ENCODE data around the gene CCDC57. TPM values are rescaled to one million over a fixed set of nuclear protein-coding genes. Genes with fewer than 3 reads are reported as not detected.

The CCDC57 gene
- total and polyA plus RNA-seq, 2 experiments from 2014 or later, result 10.6 to 15.3 TPM

DNA sequence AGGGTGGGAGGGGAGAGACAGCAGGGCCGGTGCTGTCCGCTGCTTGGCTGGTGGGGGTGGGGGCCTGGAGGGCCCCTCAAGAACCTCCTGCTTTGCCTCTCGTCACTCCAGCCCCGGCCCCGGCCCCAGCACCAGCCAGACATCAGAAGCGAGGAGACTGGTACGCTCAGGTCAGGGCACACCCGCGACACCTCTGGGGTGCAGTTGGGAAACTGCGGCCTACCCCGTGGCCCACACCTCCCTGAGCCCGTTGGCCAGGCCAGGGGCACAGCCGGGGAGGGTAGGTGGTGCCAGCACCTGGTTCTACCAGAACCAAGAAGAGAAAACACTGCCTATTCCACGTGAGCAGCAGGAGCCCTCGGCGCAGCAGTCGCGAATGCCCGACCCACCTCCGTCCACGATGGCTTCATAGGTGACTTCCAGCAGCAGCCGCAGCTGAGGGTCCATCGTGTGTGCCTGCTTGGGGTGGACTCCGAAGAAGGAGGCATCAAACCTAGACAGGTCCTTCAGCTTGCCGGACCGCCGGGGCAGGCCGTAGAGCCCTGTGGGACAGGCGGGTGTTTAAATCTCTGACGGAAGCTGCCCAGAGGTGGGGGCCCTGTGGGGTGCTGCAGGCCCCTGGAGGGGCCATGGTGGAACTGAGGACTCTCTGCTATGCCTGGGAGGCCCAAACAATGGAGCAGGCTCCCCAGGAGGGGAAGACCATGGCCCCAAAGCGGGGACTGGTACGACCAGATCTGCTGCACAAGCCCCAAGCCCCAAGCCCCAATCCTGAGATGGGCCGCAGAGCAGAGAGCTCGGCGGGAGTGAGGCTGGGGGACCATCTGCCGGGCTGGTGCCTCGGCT is 117.5 kb downstream of the CCDC57 start:
- Histone ChIP-seq H3K36me3 (ENCODE audit: low read depth) (peaks cover 10% of the 10 kb centered on the region; the same call in 1 of the 2 replicates), H2AFZ (no peak overlapping the region), H4K20me1 (ENCODE audit: insufficient read depth) (no peaks in the 10 kb centered on the region), H3K79me2 (ENCODE audit: insufficient read depth) (peaks cover 27% of the 10 kb centered on the region), H3K27me3 (replicated peaks; ENCODE audit: insufficient read depth) (no peaks in the 10 kb centered on the region), H3K9me3 (ENCODE audit: low read depth) (no peaks in the 10 kb centered on the region), H3K27ac (no peak overlapping the region), H3K9ac (no peak overlapping the region), H3K9me2 (ENCODE audit: insufficient read depth) (no peaks in the 10 kb centered on the region), H3K4me2 (ENCODE audit: unreplicated experiment) (no peak overlapping the region), H3F3A (ENCODE audit: insufficient read depth) (no peaks in the 10 kb centered on the region), H3K4me1 (ENCODE audit: insufficient read depth) (0 out of 2 replicates have a peak, but pooled peaks cover 4% of the 10 kb centered on the region), H3K4me3 (no peak overlapping the region)
- TF ChIP-seq EZH2 (IDR thresholded peaks at IDR 0.05; ENCODE audit: insufficient read depth, poor library complexity, severe bottlenecking) (no peak), EZH2phosphoT487 (IDR thresholded peaks at IDR 0.05; ENCODE audit: insufficient read depth, low read depth) (no peak)
- no peak for DNase-seq
- in situ Hi-C loops (cut with MboI), result no loop called here
- 91 to 94% methylated on average over 32 to 36 of the region's 37 CpGs for WGBS, 2 experiments (ENCODE audit: low coverage in 1 of 2, low lambda C conversion rate in 2 of 2, missing lambda C conversion rate in 2 of 2)

DNA sequence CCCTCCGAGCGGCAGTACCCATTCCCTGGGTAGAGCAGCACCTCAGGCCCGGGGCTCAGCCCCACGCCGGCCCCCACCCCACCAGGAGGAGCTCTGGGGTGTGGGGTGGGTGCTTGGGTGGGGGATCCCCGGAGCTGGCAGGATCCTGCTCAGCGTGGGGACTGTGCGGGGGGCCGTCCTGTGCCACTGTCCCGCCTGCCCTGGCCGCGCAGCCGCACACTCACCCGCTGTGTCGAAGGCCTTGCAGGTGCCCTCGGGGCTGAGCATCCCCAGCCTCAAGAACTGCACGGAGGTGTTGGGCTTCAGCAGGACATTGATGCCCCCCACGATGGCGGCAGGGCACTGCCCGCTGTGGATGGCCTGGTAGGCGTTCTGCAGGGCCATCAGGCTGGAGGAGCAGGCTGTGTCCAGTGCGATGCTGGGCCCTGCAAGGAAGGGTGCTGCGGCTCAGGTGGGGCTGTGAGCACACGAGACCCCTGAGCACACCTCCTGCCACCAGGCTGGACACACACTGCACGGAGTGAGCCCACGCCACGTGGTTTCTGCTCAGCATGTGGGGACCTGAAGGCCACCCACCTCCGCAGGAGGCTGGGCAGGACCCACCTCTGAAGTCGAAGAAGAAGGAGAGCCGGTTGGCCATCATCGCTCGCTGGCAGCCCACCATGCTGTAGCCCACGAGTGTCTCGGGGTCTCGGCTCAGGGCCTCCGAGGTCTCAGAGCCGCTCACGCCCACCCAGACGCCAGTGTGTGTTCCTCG is 119.5 kb downstream of the CCDC57 start:
- no peak for TF ChIP-seq EZH2phosphoT487 (IDR thresholded peaks at IDR 0.05; ENCODE audit: insufficient read depth, low read depth)
- no peak for TF ChIP-seq EZH2 (IDR thresholded peaks at IDR 0.05; ENCODE audit: insufficient read depth, poor library complexity, severe bottlenecking)
- no peak overlapping the region for H3K27ac ChIP-seq
- no peaks in the 10 kb centered on the region for H4K20me1 ChIP-seq (ENCODE audit: insufficient read depth)
- DNase-seq, result no peak
- H2AFZ ChIP-seq, result no peak overlapping the region
- 96% methylated on average over 22 to 33 of the region's 40 CpGs for WGBS, 2 experiments (ENCODE audit: low coverage in 1 of 2, low lambda C conversion rate in 2 of 2, missing lambda C conversion rate in 2 of 2)
- peaks cover 27% of the 10 kb centered on the region for H3K79me2 ChIP-seq (ENCODE audit: insufficient read depth)
- no peaks in the 10 kb centered on the region for H3K27me3 ChIP-seq (replicated peaks; ENCODE audit: insufficient read depth)
- H3K4me3 ChIP-seq, result no peak overlapping the region
- no peaks in the 10 kb centered on the region for H3K9me2 ChIP-seq (ENCODE audit: insufficient read depth)
- no peaks in the 10 kb centered on the region for H3F3A ChIP-seq (ENCODE audit: insufficient read depth)
- no peaks in the 10 kb centered on the region for H3K9me3 ChIP-seq (ENCODE audit: low read depth)
- no peak overlapping the region for H3K4me2 ChIP-seq (ENCODE audit: unreplicated experiment)
- peaks cover 10% of the 10 kb centered on the region; the same call in 1 of the 2 replicates for H3K36me3 ChIP-seq (ENCODE audit: low read depth)
- in situ Hi-C loops (cut with MboI), result no loop called here
- H3K9ac ChIP-seq, result no peak overlapping the region
- H3K4me1 ChIP-seq (ENCODE audit: insufficient read depth), result no peaks in the 10 kb centered on the region

DNA sequence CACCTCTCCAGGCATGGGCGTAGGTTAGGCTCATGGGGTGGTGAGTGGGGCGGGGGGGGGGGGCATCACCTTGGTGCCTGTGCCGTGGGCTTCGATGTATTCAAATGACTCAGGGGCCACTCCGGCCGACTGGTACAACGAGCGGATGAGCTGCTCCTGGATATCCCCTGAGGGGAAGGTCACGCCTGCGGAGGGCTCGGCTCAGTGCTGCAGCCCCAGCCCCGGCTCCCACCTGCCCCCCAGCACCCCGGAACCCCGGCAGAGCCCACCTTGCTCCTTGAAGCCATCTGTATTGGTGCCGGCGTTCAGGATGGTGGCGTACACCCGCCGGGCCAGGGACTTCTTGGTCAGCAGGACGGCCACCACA is 120.0 kb downstream of the CCDC57 start:
- Histone ChIP-seq H3K79me2 (ENCODE audit: insufficient read depth) (peaks cover 27% of the 10 kb centered on the region), H3K27me3 (replicated peaks; ENCODE audit: insufficient read depth) (no peaks in the 10 kb centered on the region), H3K9ac (no peak overlapping the region), H3F3A (ENCODE audit: insufficient read depth) (no peaks in the 10 kb centered on the region), H3K4me2 (ENCODE audit: unreplicated experiment) (no peak overlapping the region), H3K4me3 (no peak overlapping the region), H3K4me1 (ENCODE audit: insufficient read depth) (no peaks in the 10 kb centered on the region), H3K9me3 (ENCODE audit: low read depth) (no peaks in the 10 kb centered on the region), H4K20me1 (ENCODE audit: insufficient read depth) (no peaks in the 10 kb centered on the region), H3K27ac (no peak overlapping the region), H2AFZ (no peak overlapping the region), H3K9me2 (ENCODE audit: insufficient read depth) (no peaks in the 10 kb centered on the region), H3K36me3 (ENCODE audit: low read depth) (peaks cover 10% of the 10 kb centered on the region; the same call in 1 of the 2 replicates)
- in situ Hi-C loops (cut with MboI), result no loop called here
- WGBS, 2 experiments (ENCODE audit: low coverage in 1 of 2, low lambda C conversion rate in 2 of 2, missing lambda C conversion rate in 2 of 2), result 93 to 97% methylated on average over 10 to 17 of the region's 20 CpGs
- TF ChIP-seq EZH2phosphoT487 (IDR thresholded peaks at IDR 0.05; ENCODE audit: insufficient read depth, low read depth), result no peak
- no peak for TF ChIP-seq EZH2 (IDR thresholded peaks at IDR 0.05; ENCODE audit: insufficient read depth, poor library complexity, severe bottlenecking)
- DNase-seq, result no peak

DNA sequence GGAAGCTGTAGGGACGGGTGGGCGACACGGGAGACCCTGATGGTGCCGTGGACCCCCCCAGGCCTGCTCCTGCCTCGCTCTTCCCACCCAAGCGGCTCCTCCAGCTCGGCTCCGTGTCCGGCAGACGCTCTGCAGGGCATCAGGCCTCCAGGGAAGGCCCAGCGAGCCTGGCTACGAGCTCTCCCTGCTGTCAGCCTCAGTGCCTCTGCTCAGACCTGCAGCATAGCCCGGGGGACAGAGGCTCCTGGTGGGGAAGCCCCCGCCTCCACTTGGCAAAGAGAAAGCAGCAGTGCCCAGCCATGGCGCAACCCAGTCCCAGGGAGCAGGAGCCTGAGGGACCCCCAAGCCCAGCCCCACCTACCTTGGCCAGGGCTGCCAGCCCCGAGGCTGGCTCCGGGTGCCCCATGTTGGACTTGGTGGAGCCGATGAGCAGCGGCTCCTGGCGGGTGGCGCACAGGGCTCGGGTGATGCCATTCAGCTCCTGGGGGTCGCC is 120.5 kb downstream of the CCDC57 start:
- in situ Hi-C loops (cut with MboI), result no loop called here
- Histone ChIP-seq H3K9me2 (ENCODE audit: insufficient read depth) (no peaks in the 10 kb centered on the region), H3F3A (ENCODE audit: insufficient read depth) (no peaks in the 10 kb centered on the region), H3K9me3 (ENCODE audit: low read depth) (no peaks in the 10 kb centered on the region), H3K4me3 (no peak overlapping the region), H3K4me1 (ENCODE audit: insufficient read depth) (no peaks in the 10 kb centered on the region), H4K20me1 (ENCODE audit: insufficient read depth) (no peaks in the 10 kb centered on the region), H3K9ac (no peak overlapping the region), H3K36me3 (ENCODE audit: low read depth) (peaks cover 10% of the 10 kb centered on the region; the same call in 1 of the 2 replicates), H3K79me2 (ENCODE audit: insufficient read depth) (peaks cover 22% of the 10 kb centered on the region), H3K4me2 (ENCODE audit: unreplicated experiment) (no peak overlapping the region), H3K27me3 (replicated peaks; ENCODE audit: insufficient read depth) (no peaks in the 10 kb centered on the region), H2AFZ (no peak overlapping the region), H3K27ac (no peak overlapping the region)
- no peak for DNase-seq
- WGBS, 2 experiments (ENCODE audit: low coverage in 1 of 2, low lambda C conversion rate in 2 of 2, missing lambda C conversion rate in 2 of 2), result 94% methylated on average over 21 to 23 of the region's 23 CpGs
- no peak for TF ChIP-seq EZH2phosphoT487 (IDR thresholded peaks at IDR 0.05; ENCODE audit: insufficient read depth, low read depth)
- TF ChIP-seq EZH2 (IDR thresholded peaks at IDR 0.05; ENCODE audit: insufficient read depth, poor library complexity, severe bottlenecking), result no peak
